Body of pancreas (tissue), 4 donors: ENCODE measurements around the gene SNX21.

Experiments used
- POLR2A ChIP-seq, 3 donors: fragments of 450-650 bp; IDR thresholded peaks; one replicate each; pipeline ENCODE4 v1.6.1; 2016; ENCODE audit warnings: antibody characterized with exemption in 3 of 3, mild to moderate bottlenecking in 2 of 3
- TF ChIP-seq, protein P1 (sequence below), 7 experiments: fragments of 450-650 bp in 4 of 7; fragments of 200-600 bp in 3 of 7; sonication (generic) in 3 of 7; IDR thresholded peaks; one replicate each; pipeline ENCODE4 v1.5.1; 2016 to 2019; ENCODE audit warnings: antibody characterized with exemption in 7 of 7

DNA sequence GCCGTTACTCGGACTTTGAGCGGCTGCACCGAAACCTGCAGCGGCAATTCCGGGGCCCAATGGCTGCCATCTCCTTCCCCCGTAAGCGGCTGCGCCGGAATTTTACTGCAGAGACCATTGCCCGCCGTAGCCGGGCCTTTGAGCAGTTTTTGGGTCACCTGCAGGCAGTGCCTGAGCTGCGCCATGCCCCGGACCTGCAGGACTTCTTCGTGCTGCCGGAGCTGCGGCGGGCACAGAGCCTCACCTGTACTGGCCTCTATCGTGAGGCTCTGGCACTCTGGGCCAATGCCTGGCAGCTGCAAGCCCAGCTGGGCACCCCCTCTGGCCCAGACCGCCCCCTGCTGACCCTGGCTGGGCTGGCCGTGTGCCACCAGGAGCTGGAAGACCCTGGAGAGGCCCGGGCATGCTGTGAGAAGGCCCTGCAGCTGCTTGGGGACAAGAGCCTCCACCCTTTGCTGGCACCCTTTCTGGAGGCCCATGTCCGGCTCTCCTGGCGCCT is 7.2 kb downstream of the SNX21 start:
- TF ChIP-seq, protein P1, sequence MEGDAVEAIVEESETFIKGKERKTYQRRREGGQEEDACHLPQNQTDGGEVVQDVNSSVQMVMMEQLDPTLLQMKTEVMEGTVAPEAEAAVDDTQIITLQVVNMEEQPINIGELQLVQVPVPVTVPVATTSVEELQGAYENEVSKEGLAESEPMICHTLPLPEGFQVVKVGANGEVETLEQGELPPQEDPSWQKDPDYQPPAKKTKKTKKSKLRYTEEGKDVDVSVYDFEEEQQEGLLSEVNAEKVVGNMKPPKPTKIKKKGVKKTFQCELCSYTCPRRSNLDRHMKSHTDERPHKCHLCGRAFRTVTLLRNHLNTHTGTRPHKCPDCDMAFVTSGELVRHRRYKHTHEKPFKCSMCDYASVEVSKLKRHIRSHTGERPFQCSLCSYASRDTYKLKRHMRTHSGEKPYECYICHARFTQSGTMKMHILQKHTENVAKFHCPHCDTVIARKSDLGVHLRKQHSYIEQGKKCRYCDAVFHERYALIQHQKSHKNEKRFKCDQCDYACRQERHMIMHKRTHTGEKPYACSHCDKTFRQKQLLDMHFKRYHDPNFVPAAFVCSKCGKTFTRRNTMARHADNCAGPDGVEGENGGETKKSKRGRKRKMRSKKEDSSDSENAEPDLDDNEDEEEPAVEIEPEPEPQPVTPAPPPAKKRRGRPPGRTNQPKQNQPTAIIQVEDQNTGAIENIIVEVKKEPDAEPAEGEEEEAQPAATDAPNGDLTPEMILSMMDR (IDR thresholded peaks at IDR 0.05) = no peak
- TF ChIP-seq POLR2A (IDR thresholded peaks at IDR 0.05) = no peak
